Measurements from ENCODE around the gene ADGRL2.

ADGRL2 gene

GRCh38 chr1:82018319-82018718, 217.6 kb downstream of the ADGRL2 start:
- no peaks in the 10 kb centered on the region for H3K4me1 Mint-ChIP-seq
- TF ChIP-seq CTCF (IDR thresholded peaks at IDR 0.05; ENCODE audit: unreplicated experiment in 3 of 3), result no peak
- H3K36me3 Mint-ChIP-seq (ENCODE audit: low read depth), result peaks cover 5% of the 10 kb centered on the region
- no peak overlapping the region for H3K4me3 Mint-ChIP-seq
- H3K27ac Mint-ChIP-seq, result no peak overlapping the region
- peaks cover 12% of the 10 kb centered on the region for H3K9me3 Mint-ChIP-seq
- H3K27me3 Mint-ChIP-seq (ENCODE audit: low read depth), result no peaks in the 10 kb centered on the region

- Mint-ChIP-seq H3K9me3 (peaks cover 12% of the 10 kb centered on the region), H3K4me1 (no peaks in the 10 kb centered on the region), H3K27ac (no peak overlapping the region), H3K27me3 (ENCODE audit: low read depth) (no peaks in the 10 kb centered on the region), H3K36me3 (ENCODE audit: low read depth) (peaks cover 5% of the 10 kb centered on the region), H3K4me3 (no peak overlapping the region)
- TF ChIP-seq CTCF (IDR thresholded peaks at IDR 0.05; ENCODE audit: unreplicated experiment in 3 of 3), result no peak
These were observed 218.8 kb downstream of the ADGRL2 start for GRCh38 chr1:82019508-82019907.

- peaks cover 3% of the 10 kb centered on the region for H3K9me3 Mint-ChIP-seq
- no peaks in the 10 kb centered on the region for H3K36me3 Mint-ChIP-seq (ENCODE audit: low read depth)
These were observed 230.1 kb downstream of the ADGRL2 start for GRCh38 chr1:82030830-82031229.

GRCh38 chr1:82032068-82032467, 231.3 kb downstream of the ADGRL2 start:
- H3K27me3 Mint-ChIP-seq (ENCODE audit: low read depth), result no peaks in the 10 kb centered on the region
- no peak for TF ChIP-seq CTCF (IDR thresholded peaks at IDR 0.05; ENCODE audit: unreplicated experiment in 3 of 3)
- no peaks in the 10 kb centered on the region for H3K36me3 Mint-ChIP-seq (ENCODE audit: low read depth)
- H3K9me3 Mint-ChIP-seq, result peaks cover 4% of the 10 kb centered on the region
- no peaks in the 10 kb centered on the region for H3K4me1 Mint-ChIP-seq
- H3K4me3 Mint-ChIP-seq, result no peak overlapping the region
- no peak overlapping the region for H3K27ac Mint-ChIP-seq

More at GRCh38 chr1:82030830-82031229, 230.1 kb downstream of the ADGRL2 start:
- no peaks in the 10 kb centered on the region for H3K4me1 Mint-ChIP-seq
- no peak for TF ChIP-seq CTCF (IDR thresholded peaks at IDR 0.05; ENCODE audit: unreplicated experiment in 3 of 3)
- no peak overlapping the region for H3K4me3 Mint-ChIP-seq
- H3K27me3 Mint-ChIP-seq (ENCODE audit: low read depth), result no peaks in the 10 kb centered on the region
- no peak overlapping the region for H3K27ac Mint-ChIP-seq

- H3K27ac Mint-ChIP-seq, result no peak overlapping the region
- no peak overlapping the region for H3K4me3 Mint-ChIP-seq
- no peaks in the 10 kb centered on the region for H3K27me3 Mint-ChIP-seq (ENCODE audit: low read depth)
- H3K4me1 Mint-ChIP-seq, result no peaks in the 10 kb centered on the region
- TF ChIP-seq CTCF (IDR thresholded peaks at IDR 0.05; ENCODE audit: unreplicated experiment in 3 of 3), result no peak
- H3K36me3 Mint-ChIP-seq (ENCODE audit: low read depth), result no peaks in the 10 kb centered on the region
- H3K9me3 Mint-ChIP-seq, result peaks cover 6% of the 10 kb centered on the region
These were observed 234.1 kb downstream of the ADGRL2 start for GRCh38 chr1:82034812-82035211.
